HEK293 (cell line): ENCODE results near the gene KCNIP4.

ENCODE experiments used
- CTCF ChIA-PET: fragments of 350-600 bp; formaldehyde crosslinking; extraction: SDS; loops from one replicate; lab custom pipeline; 2021; ENCODE audit warnings: antibody characterized with exemption; lab: Yijun Ruan, JAX
- POLR2A ChIA-PET: fragments of 300-600 bp; formaldehyde crosslinking; extraction: SDS; loops from one replicate; lab custom pipeline; 2020; ENCODE audit warnings: antibody characterized with exemption, inconsistent platforms; lab: Yijun Ruan, JAX
- H3K27ac ChIP-seq: fragments of 200-500 bp; sonication (Bioruptor generic); 2 replicates; pipeline ENCODE4 v1.5.1; 2014; ENCODE audit warnings: low read depth, low read length, control low read depth, inconsistent platforms; ENCODE audit errors: extremely low read depth
- H3K36me3 ChIP-seq, 2 experiments: fragments of 200-500 bp in 1 of 2; sonication (Bioruptor generic) in 1 of 2; 1 replicate in 1 of 2; 2 replicates in 1 of 2; pipeline ENCODE4 v1.5.1; 2014 to 2017; ENCODE audit warnings: inconsistent platforms in 2 of 2, low read length in 2 of 2; ENCODE audit not compliant: control insufficient read depth in 2 of 2, insufficient read depth in 1 of 2
- H3K4me1 ChIP-seq: fragments of 200-500 bp; sonication (Bioruptor generic); 2 replicates; pipeline ENCODE4 v1.5.1; 2014; ENCODE audit warnings: mild to moderate bottlenecking, low read length, inconsistent platforms; ENCODE audit not compliant: control insufficient read depth, insufficient read depth
- H3K4me3 ChIP-seq: 2 replicates; pipeline ENCODE4 v1.5.1; 2011; ENCODE audit warnings: low read depth, mild to moderate bottlenecking, control low read depth, low read length, moderate library complexity
- H3K9me3 ChIP-seq: fragments of 200-500 bp; sonication (Bioruptor generic); 2 replicates; pipeline ENCODE4 v1.5.1; 2014; ENCODE audit warnings: low read depth, low read length, inconsistent platforms; ENCODE audit not compliant: control insufficient read depth, insufficient read depth
- CTCF ChIP-seq: fragments of 450-650 bp; formaldehyde crosslinking; IDR thresholded peaks from 2 replicates; pipeline ENCODE4 v1.5.1; 2016; ENCODE audit warnings: missing biosample characterization, missing genetic modification characterization
- GLIS1 ChIP-seq: fragments of 450-650 bp; formaldehyde crosslinking; IDR thresholded peaks from 2 replicates; pipeline ENCODE4 v1.5.1; 2016; ENCODE audit warnings: missing biosample characterization, missing genetic modification characterization
- IKZF3 ChIP-seq: fragments of 450-650 bp; IDR thresholded peaks from 2 replicates; pipeline ENCODE4 v1.5.0; 2018; ENCODE audit warnings: missing biosample characterization, mild to moderate bottlenecking, missing genetic modification characterization, moderate library complexity
- INSM2 ChIP-seq: fragments of 450-650 bp; formaldehyde crosslinking; IDR thresholded peaks from 2 replicates; pipeline ENCODE4 v1.5.1; 2016; ENCODE audit warnings: missing biosample characterization, missing genetic modification characterization
- KLF8 ChIP-seq: fragments of 450-650 bp; formaldehyde crosslinking; IDR thresholded peaks from 2 replicates; pipeline ENCODE4 v1.5.1; 2016; ENCODE audit warnings: missing biosample characterization, missing genetic modification characterization
- MYNN ChIP-seq: fragments of 450-650 bp; formaldehyde crosslinking; IDR thresholded peaks from 2 replicates; pipeline ENCODE4 v1.5.1; 2016; ENCODE audit warnings: missing biosample characterization, missing genetic modification characterization, borderline replicate concordance
- PRDM1 ChIP-seq: fragments of 450-650 bp; formaldehyde crosslinking; IDR thresholded peaks from 2 replicates; pipeline ENCODE4; 2016; ENCODE audit warnings: missing biosample characterization, missing genetic modification characterization
- SP3 ChIP-seq: fragments of 450-650 bp; formaldehyde crosslinking; IDR thresholded peaks from 2 replicates; pipeline ENCODE4 v1.5.1; 2016; ENCODE audit warnings: missing biosample characterization, missing genetic modification characterization
- ZBTB17 ChIP-seq: fragments of 450-650 bp; formaldehyde crosslinking; IDR thresholded peaks from 2 replicates; pipeline ENCODE4 v1.5.1; 2016; ENCODE audit warnings: missing biosample characterization, missing genetic modification characterization
- ZNF121 ChIP-seq: fragments of 450-650 bp; formaldehyde crosslinking; IDR thresholded peaks from 2 replicates; pipeline ENCODE4 v1.5.1; 2016; ENCODE audit warnings: missing biosample characterization, missing genetic modification characterization
- ZNF2 ChIP-seq: fragments of 450-650 bp; formaldehyde crosslinking; IDR thresholded peaks from 2 replicates; pipeline ENCODE4 v1.5.1; 2016; ENCODE audit warnings: missing biosample characterization, missing genetic modification characterization
- ZNF362 ChIP-seq: fragments of 450-650 bp; formaldehyde crosslinking; IDR thresholded peaks from 2 replicates; pipeline ENCODE4 v1.5.1; 2016; ENCODE audit warnings: missing biosample characterization, missing genetic modification characterization
- ZNF544 ChIP-seq: fragments of 450-650 bp; formaldehyde crosslinking; IDR thresholded peaks from 2 replicates; pipeline ENCODE4 v1.5.0; 2017; ENCODE audit warnings: missing biosample characterization, missing genetic modification characterization
- ZNF548 ChIP-seq: fragments of 450-650 bp; formaldehyde crosslinking; IDR thresholded peaks from 2 replicates; pipeline ENCODE4 v1.5.1; 2016; ENCODE audit warnings: missing biosample characterization, missing genetic modification characterization
- ZNF580 ChIP-seq: fragments of 450-650 bp; formaldehyde crosslinking; IDR thresholded peaks from 2 replicates; pipeline ENCODE4 v1.5.1; 2016; ENCODE audit warnings: missing biosample characterization, missing genetic modification characterization
- ZNF600 ChIP-seq: fragments of 450-650 bp; formaldehyde crosslinking; IDR thresholded peaks from 2 replicates; pipeline ENCODE4 v1.5.1; 2016; ENCODE audit warnings: missing biosample characterization, missing genetic modification characterization
- ZNF645 ChIP-seq: fragments of 450-650 bp; formaldehyde crosslinking; IDR thresholded peaks from 2 replicates; pipeline ENCODE4; 2016; ENCODE audit warnings: missing biosample characterization, missing genetic modification characterization
- ZNF677 ChIP-seq: fragments of 450-650 bp; IDR thresholded peaks from 2 replicates; pipeline ENCODE4 v1.5.0; 2018; ENCODE audit warnings: missing biosample characterization, mild to moderate bottlenecking, missing genetic modification characterization, moderate library complexity
- ZNF776 ChIP-seq: fragments of 450-650 bp; formaldehyde crosslinking; IDR thresholded peaks from 2 replicates; pipeline ENCODE4 v1.5.0; 2017; ENCODE audit warnings: missing biosample characterization, missing genetic modification characterization, borderline replicate concordance
- ZNF830 ChIP-seq: fragments of 450-650 bp; IDR thresholded peaks from 2 replicates; pipeline ENCODE4 v1.5.0; 2018; ENCODE audit warnings: missing biosample characterization, missing genetic modification characterization, low read depth, mild to moderate bottlenecking, moderate library complexity
- ZNF843 ChIP-seq: fragments of 450-650 bp; formaldehyde crosslinking; IDR thresholded peaks from 2 replicates; pipeline ENCODE4 v1.5.1; 2016; ENCODE audit warnings: missing biosample characterization, missing genetic modification characterization
- TF ChIP-seq, protein P1 (sequence below): fragments of 450-650 bp; formaldehyde crosslinking; IDR thresholded peaks from 2 replicates; pipeline ENCODE4 v1.5.1; 2016; ENCODE audit warnings: missing biosample characterization, missing genetic modification characterization
- TF ChIP-seq, protein P2 (sequence below): fragments of 450-650 bp; formaldehyde crosslinking; IDR thresholded peaks from 2 replicates; pipeline ENCODE4 v1.5.1; 2017; ENCODE audit warnings: missing biosample characterization, missing genetic modification characterization
- TF ChIP-seq, protein P3 (sequence below): fragments of 450-650 bp; formaldehyde crosslinking; IDR thresholded peaks from 2 replicates; pipeline ENCODE4 v1.5.1; 2017; ENCODE audit warnings: missing biosample characterization, missing genetic modification characterization

Gene KCNIP4

GRCh38 chr4:21625447-21625846 lies 323.1 kb downstream of the KCNIP4 start:
- Histone ChIP-seq H3K27ac (no peak overlapping the region), H3K4me3 (no peak overlapping the region), H3K4me1 (no peaks in the 10 kb centered on the region), H3K9me3 (no peaks in the 10 kb centered on the region), H3K36me3 (no peaks in the 10 kb centered on the region)
- TF ChIP-seq, protein P1, sequence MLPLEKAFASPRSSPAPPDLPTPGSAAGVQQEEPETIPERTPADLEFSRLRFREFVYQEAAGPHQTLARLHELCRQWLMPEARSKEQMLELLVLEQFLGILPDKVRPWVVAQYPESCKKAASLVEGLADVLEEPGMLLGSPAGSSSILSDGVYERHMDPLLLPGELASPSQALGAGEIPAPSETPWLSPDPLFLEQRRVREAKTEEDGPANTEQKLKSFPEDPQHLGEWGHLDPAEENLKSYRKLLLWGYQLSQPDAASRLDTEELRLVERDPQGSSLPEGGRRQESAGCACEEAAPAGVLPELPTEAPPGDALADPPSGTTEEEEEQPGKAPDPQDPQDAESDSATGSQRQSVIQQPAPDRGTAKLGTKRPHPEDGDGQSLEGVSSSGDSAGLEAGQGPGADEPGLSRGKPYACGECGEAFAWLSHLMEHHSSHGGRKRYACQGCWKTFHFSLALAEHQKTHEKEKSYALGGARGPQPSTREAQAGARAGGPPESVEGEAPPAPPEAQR: no peak
- no peak for TF ChIP-seq CTCF
- no peak for TF ChIP-seq ZNF548 (tag by site-specific recombination)
- no peak for TF ChIP-seq ZNF677 (tag by site-specific recombination)
- TF ChIP-seq, protein P2, sequence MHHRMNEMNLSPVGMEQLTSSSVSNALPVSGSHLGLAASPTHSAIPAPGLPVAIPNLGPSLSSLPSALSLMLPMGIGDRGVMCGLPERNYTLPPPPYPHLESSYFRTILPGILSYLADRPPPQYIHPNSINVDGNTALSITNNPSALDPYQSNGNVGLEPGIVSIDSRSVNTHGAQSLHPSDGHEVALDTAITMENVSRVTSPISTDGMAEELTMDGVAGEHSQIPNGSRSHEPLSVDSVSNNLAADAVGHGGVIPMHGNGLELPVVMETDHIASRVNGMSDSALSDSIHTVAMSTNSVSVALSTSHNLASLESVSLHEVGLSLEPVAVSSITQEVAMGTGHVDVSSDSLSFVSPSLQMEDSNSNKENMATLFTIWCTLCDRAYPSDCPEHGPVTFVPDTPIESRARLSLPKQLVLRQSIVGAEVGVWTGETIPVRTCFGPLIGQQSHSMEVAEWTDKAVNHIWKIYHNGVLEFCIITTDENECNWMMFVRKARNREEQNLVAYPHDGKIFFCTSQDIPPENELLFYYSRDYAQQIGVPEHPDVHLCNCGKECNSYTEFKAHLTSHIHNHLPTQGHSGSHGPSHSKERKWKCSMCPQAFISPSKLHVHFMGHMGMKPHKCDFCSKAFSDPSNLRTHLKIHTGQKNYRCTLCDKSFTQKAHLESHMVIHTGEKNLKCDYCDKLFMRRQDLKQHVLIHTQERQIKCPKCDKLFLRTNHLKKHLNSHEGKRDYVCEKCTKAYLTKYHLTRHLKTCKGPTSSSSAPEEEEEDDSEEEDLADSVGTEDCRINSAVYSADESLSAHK: no peak
- TF ChIP-seq SP3 (tag by site-specific recombination): no peak
- no peak for TF ChIP-seq PRDM1 (tag by site-specific recombination)
- TF ChIP-seq INSM2 (tag by site-specific recombination): no peak
- TF ChIP-seq MYNN (tag by site-specific recombination): no peak
- TF ChIP-seq ZNF830 (tag by site-specific recombination): no peak
- TF ChIP-seq KLF8 (tag by site-specific recombination): no peak
- ChIA-PET POLR2A (no interaction called here), CTCF (no interaction called here)

DNA sequence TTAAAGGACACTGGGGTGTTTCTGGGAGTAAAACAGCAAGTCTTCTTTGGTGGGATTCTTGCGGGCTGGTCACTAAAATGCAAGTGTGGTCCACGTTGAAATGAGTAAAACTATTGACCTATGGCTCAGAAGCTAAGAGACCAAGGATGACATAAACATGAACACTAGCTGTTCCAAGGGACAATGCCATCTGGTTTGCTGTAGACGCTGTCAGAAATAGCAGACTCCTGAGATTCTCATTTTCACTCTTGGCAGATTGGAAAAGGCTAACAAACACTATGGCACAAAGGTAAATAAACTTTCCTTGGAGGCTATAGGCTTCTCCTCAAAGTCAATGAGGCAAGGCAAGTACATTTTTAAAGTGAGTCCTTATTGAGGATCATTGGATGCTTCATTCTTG lies 343.6 kb downstream of the KCNIP4 start:
- CTCF ChIA-PET: no interaction called here
- POLR2A ChIA-PET: no interaction called here
- Histone ChIP-seq H3K27ac (no peak overlapping the region), H3K4me1 (no peaks in the 10 kb centered on the region), H3K36me3 (no peaks in the 10 kb centered on the region), H3K4me3 (no peak overlapping the region), H3K9me3 (no peaks in the 10 kb centered on the region)
- TF ChIP-seq, protein P3, sequence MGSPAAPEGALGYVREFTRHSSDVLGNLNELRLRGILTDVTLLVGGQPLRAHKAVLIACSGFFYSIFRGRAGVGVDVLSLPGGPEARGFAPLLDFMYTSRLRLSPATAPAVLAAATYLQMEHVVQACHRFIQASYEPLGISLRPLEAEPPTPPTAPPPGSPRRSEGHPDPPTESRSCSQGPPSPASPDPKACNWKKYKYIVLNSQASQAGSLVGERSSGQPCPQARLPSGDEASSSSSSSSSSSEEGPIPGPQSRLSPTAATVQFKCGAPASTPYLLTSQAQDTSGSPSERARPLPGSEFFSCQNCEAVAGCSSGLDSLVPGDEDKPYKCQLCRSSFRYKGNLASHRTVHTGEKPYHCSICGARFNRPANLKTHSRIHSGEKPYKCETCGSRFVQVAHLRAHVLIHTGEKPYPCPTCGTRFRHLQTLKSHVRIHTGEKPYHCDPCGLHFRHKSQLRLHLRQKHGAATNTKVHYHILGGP (tag by site-specific recombination): no peak
- TF ChIP-seq GLIS1 (tag by site-specific recombination): no peak
- no peak for TF ChIP-seq ZNF362 (tag by site-specific recombination)
- TF ChIP-seq IKZF3 (tag by site-specific recombination): no peak
- no peak for TF ChIP-seq ZBTB17 (tag by site-specific recombination)
- no peak for TF ChIP-seq ZNF544 (tag by site-specific recombination)
- no peak for TF ChIP-seq ZNF776 (tag by site-specific recombination)
- no peak for TF ChIP-seq ZNF2
- TF ChIP-seq ZNF645 (tag by site-specific recombination): no peak
- no peak for TF ChIP-seq ZNF600
- TF ChIP-seq ZNF580 (tag by site-specific recombination): no peak
- no peak for TF ChIP-seq ZNF843 (tag by site-specific recombination)
- no peak for TF ChIP-seq ZNF121
